OCI-LY7 (cell line): ENCODE data around the gene GSE1. TPM values are rescaled to one million over a fixed set of nuclear protein-coding genes. Genes with fewer than 3 reads are reported as not detected.

Experiments
- BruUV-seq: library from RNA; stranded (reverse); fragments of 400-500 nt; replicated peaks from 2 replicates; lab custom pipeline; 2021; lab: Mats Ljungman, UMichigan
- CTCF ChIA-PET: fragments of 300-600 bp; sonication (Branson Sonifier 250); formaldehyde crosslinking; loops from one replicate; lab custom pipeline; 2022; ENCODE audit warnings: antibody characterized with exemption; ENCODE audit not compliant: unreplicated experiment; lab: Charles Lee
- POLR2A ChIA-PET: fragments of 300-600 bp; sonication (Branson Sonifier 250); formaldehyde crosslinking; loops from one replicate; lab custom pipeline; 2022; ENCODE audit warnings: antibody characterized with exemption; lab: Charles Lee
- DNase-seq: peaks from one replicate; pipeline ENCODE4 v3.0.0-alpha.2; 2015; ENCODE audit warnings: low spot score
- H2AFZ ChIP-seq: fragments of 200-600 bp; sonication (generic), shearing (Covaris generic); 2 replicates; pipeline ENCODE4 v1.6.1; 2014; ENCODE audit warnings: mild to moderate bottlenecking, antibody characterized with exemption, low read length, moderate library complexity
- H3K27ac ChIP-seq: fragments of 200-600 bp; sonication (generic); 2 replicates; pipeline ENCODE4 v1.5.1; 2014; ENCODE audit warnings: mixed run types, low read depth, mild to moderate bottlenecking, moderate library complexity, low read length, inconsistent platforms; ENCODE audit not compliant: poor library complexity, severe bottlenecking
- H3K36me3 ChIP-seq: fragments of 200-600 bp; sonication (generic); 2 replicates; pipeline ENCODE4 v1.6.1; 2014; ENCODE audit warnings: mild to moderate bottlenecking, antibody characterized with exemption, low read length, moderate library complexity, mixed read lengths; ENCODE audit not compliant: insufficient read depth
- H3K4me1 ChIP-seq: fragments of 200-600 bp; sonication (generic); 2 replicates; pipeline ENCODE4 v1.5.1; 2014; ENCODE audit warnings: mild to moderate bottlenecking, low read length; ENCODE audit not compliant: insufficient read depth, poor library complexity, severe bottlenecking
- H3K4me2 ChIP-seq: fragments of 200-600 bp; sonication (generic); 2 replicates; pipeline ENCODE4 v1.6.1; 2014; ENCODE audit warnings: mild to moderate bottlenecking, low read length
- H3K4me3 ChIP-seq: fragments of 200-600 bp; sonication (generic); 2 replicates; pipeline ENCODE4 v1.5.1; 2014; ENCODE audit warnings: mild to moderate bottlenecking, low read depth, low read length; ENCODE audit not compliant: poor library complexity, severe bottlenecking
- H3K79me2 ChIP-seq: fragments of 200-600 bp; sonication (generic); 2 replicates; pipeline ENCODE4 v1.6.1; 2016; ENCODE audit warnings: low read depth, mild to moderate bottlenecking, low read length, moderate library complexity, mixed read lengths; ENCODE audit not compliant: insufficient read depth
- H3K9me2 ChIP-seq: fragments of 200-600 bp; sonication (generic); 2 replicates; pipeline ENCODE4 v1.6.1; 2016; ENCODE audit warnings: mild to moderate bottlenecking, low read length, mixed read lengths; ENCODE audit not compliant: insufficient read depth
- H3K9me3 ChIP-seq: fragments of 200-600 bp; sonication (generic); 2 replicates; pipeline ENCODE4 v1.6.1; 2014; ENCODE audit warnings: mild to moderate bottlenecking, mixed run types, low read length, mixed read lengths
- H4K20me1 ChIP-seq: fragments of 200-600 bp; sonication (generic); 2 replicates; pipeline ENCODE4 v1.6.1; 2014; ENCODE audit warnings: mild to moderate bottlenecking, antibody characterized with exemption, low read length, moderate library complexity, mixed read lengths; ENCODE audit not compliant: insufficient read depth
- EZH2phosphoT487 ChIP-seq: fragments of 200-600 bp; sonication (generic); IDR thresholded peaks from 2 replicates; pipeline ENCODE4 v1.6.1; 2018; ENCODE audit warnings: low read depth, borderline replicate concordance, mild to moderate bottlenecking, mixed run types, antibody characterized with exemption, low read length, moderate library complexity, mixed read lengths
- intact Hi-C: fragments of 100-400 bp; cut with micrococcal nuclease; formaldehyde crosslinking; loops from one replicate; pipeline ENCODE4 v1.10.0; 2022; ENCODE audit not compliant: unreplicated experiment
- total RNA-seq, 2 experiments: library from RNA; depleted of rRNA in 1 of 2; stranded (reverse); fragments of >200 nt in 1 of 2; shearing (Covaris generic) in 1 of 2; gene quantifications; 2 replicates each; pipeline ENCODE4 v1.2.3, GENCODE V29; 2014 to 2022
- TF ChIP-seq, protein P1 (sequence below): fragments of 200-600 bp; sonication (generic); conservative IDR thresholded peaks from 2 replicates; pipeline ENCODE4 v1.5.1; 2014; ENCODE audit warnings: mild to moderate bottlenecking, antibody characterized with exemption, low read length, moderate library complexity, mixed read lengths

The GSE1 gene
- total RNA-seq, 2 experiments from 2014 or later: 30.9 to 66.6 TPM

DNA sequence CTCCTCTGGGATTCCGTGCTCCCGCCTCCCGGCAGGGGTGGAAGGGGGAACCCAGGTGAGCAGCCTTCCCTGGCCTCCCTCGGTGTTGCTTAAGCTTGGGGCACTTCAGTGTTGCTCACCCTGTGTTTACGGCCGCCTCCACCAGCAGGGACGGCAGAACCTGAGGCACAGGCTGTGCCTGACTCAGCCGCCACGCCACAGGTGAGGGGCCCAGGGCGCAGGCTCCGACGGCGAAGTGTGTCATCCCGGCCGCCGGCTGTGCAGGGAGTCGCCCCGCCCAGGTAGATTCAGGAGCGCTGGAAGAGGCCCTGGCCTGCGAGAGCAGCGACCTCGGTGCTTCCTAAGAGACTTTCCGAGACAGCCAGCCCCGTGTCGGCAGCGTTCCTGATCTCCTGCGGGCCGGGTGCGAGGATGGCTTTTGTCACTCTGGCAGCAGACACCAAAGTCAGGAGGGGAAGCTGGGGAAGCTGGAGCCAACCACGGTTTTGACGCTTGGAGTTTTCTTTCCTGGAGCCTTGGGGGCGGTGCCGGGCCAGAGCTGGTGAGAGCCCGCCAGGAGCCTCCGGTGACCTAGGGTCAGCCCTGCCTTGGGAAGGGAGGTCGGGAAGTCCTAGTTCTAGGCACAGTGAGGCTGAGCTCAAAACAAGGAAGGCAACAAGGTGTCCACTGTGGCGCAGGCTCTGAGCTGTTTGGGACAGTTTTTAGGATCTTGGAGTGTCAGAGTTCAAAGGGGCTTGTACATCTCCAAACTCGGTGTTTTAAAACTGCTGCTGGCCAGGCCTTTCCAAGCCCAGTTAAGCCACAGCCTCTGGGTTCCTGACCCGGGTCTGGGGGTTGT, 2.1 kb downstream of the GSE1 start:
- POLR2A ChIA-PET: no interaction called here
- Histone ChIP-seq H4K20me1 (peaks cover 19% of the 10 kb centered on the region; the same call in 1 of the 2 replicates), H3K4me2 (peak overlapping the region; percentile 96), H3K4me3 (peak overlapping the region; percentile 76), H3K36me3 (peaks cover 17% of the 10 kb centered on the region; the same call in 1 of the 2 replicates), H2AFZ (no peak overlapping the region), H3K9me2 (no peaks in the 10 kb centered on the region), H3K27ac (peak overlapping the region; percentile 86), H3K4me1 (peaks cover 57% of the 10 kb centered on the region), H3K79me2 (peaks cover 59% of the 10 kb centered on the region; the same call in 1 of the 2 replicates), H3K9me3 (no peaks in the 10 kb centered on the region)
- intact Hi-C loops: no loop called here
- CTCF ChIA-PET: interaction anchor here (0.6 to 2.7 kb wide), 7 partner anchors 55 to 168 kb away, joined by 3 to 16 read pairs (median 3); no protein-coding TSS in a partner anchor
- BruUV-seq: no TSS peak
- TF ChIP-seq, protein P1, sequence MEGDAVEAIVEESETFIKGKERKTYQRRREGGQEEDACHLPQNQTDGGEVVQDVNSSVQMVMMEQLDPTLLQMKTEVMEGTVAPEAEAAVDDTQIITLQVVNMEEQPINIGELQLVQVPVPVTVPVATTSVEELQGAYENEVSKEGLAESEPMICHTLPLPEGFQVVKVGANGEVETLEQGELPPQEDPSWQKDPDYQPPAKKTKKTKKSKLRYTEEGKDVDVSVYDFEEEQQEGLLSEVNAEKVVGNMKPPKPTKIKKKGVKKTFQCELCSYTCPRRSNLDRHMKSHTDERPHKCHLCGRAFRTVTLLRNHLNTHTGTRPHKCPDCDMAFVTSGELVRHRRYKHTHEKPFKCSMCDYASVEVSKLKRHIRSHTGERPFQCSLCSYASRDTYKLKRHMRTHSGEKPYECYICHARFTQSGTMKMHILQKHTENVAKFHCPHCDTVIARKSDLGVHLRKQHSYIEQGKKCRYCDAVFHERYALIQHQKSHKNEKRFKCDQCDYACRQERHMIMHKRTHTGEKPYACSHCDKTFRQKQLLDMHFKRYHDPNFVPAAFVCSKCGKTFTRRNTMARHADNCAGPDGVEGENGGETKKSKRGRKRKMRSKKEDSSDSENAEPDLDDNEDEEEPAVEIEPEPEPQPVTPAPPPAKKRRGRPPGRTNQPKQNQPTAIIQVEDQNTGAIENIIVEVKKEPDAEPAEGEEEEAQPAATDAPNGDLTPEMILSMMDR: no peak
- TF ChIP-seq EZH2phosphoT487: no peak
- no peak for DNase-seq

- peak overlapping the region; percentile 86 for H3K27ac ChIP-seq
- no TSS peak for BruUV-seq
- intact Hi-C loops: no loop called here
- H3K9me3 ChIP-seq: no peaks in the 10 kb centered on the region
- H3K4me3 ChIP-seq: peak overlapping the region; percentile 76
- peaks cover 66% of the 10 kb centered on the region; the same call in 1 of the 2 replicates for H3K79me2 ChIP-seq
- ChIA-PET POLR2A (interaction anchor here (0.6 to 0.9 kb wide), 3 partner anchors 62 to 1426 kb away, joined by 3 read pairs; no protein-coding TSS in a partner anchor), CTCF (interaction anchor here (0.5 to 2.7 kb wide), 12 partner anchors 11 to 176 kb away, joined by 3 to 16 read pairs (median 4); no protein-coding TSS in a partner anchor)
- peak; percentile 94 for DNase-seq
- H3K9me2 ChIP-seq: no peaks in the 10 kb centered on the region
- H4K20me1 ChIP-seq: peaks cover 19% of the 10 kb centered on the region; the same call in 1 of the 2 replicates
- H3K4me2 ChIP-seq: peak overlapping the region; percentile 96
- H3K4me1 ChIP-seq: peaks cover 50% of the 10 kb centered on the region
- H2AFZ ChIP-seq: no peak overlapping the region
- TF ChIP-seq, protein P1: peak; percentile 97
- TF ChIP-seq EZH2phosphoT487: no peak
- peaks cover 22% of the 10 kb centered on the region; the same call in 1 of the 2 replicates for H3K36me3 ChIP-seq
These were observed 2.9 kb downstream of the GSE1 start for GRCh38 chr16:85615852-85616606.
